Measurements from ENCODE around the gene PRDM4. TPM values are rescaled to one million over a fixed set of nuclear protein-coding genes. Genes with fewer than 3 reads are reported as not detected.
"Not testable (repeated sequence)": the region's sequence is repeated elsewhere in the genome, so short reads cannot be mapped to it uniquely, and the experiment has no call there.

Gene PRDM4
- total RNA-seq, 1 experiment from 2014 or later: 23.6 TPM

- DNase-seq (ENCODE audit: extremely low read depth, low read depth): no peak
These were observed 14.3 kb upstream of the PRDM4 start for GRCh38 chr12:107775093-107775721.

GRCh38 chr12:107774349-107775029, 13.6 kb upstream of the PRDM4 start, which contains the start of gene ASCL4:
TSS of gene ASCL4 (plus strand) at chr12:107774704. CDS start at chr12:107775219, 515 bp downstream.
- no peak for DNase-seq (ENCODE audit: extremely low read depth, low read depth)

GRCh38 chr12:107767466-107767865, 6.5 kb upstream of the PRDM4 start:
- DNase-seq (ENCODE audit: extremely low read depth, low read depth): no peak

GRCh38 chr12:107765316-107765715, 4.4 kb upstream of the PRDM4 start:
- no peak for DNase-seq (ENCODE audit: extremely low read depth, low read depth)

- DNase-seq (ENCODE audit: extremely low read depth, low read depth): no peak
These were observed 3.7 kb upstream of the PRDM4 start for GRCh38 chr12:107764626-107765025.

- no peak for DNase-seq (ENCODE audit: extremely low read depth, low read depth)
These were observed 1.9 kb upstream of the PRDM4 start for GRCh38 chr12:107762874-107763273.

GRCh38 chr12:107761502-107761904, 566 bp upstream of the PRDM4 start:
- DNase-seq (ENCODE audit: extremely low read depth, low read depth): no peak

GRCh38 chr12:107760207-107760808, 629 bp downstream of the PRDM4 start:
- no peak for DNase-seq (ENCODE audit: extremely low read depth, low read depth)

GRCh38 chr12:107759410-107759809, 1.5 kb downstream of the PRDM4 start:
- DNase-seq (ENCODE audit: extremely low read depth, low read depth): peak; percentile 27

GRCh38 chr12:107749083-107749482, 11.9 kb downstream of the PRDM4 start:
- DNase-seq (ENCODE audit: extremely low read depth, low read depth): no peak

- DNase-seq (ENCODE audit: extremely low read depth, low read depth): no peak
These were observed 12.5 kb downstream of the PRDM4 start for GRCh38 chr12:107748472-107748871.

GRCh38 chr12:107736914-107737313, 24.0 kb downstream of the PRDM4 start:
- no peak for DNase-seq (ENCODE audit: extremely low read depth, low read depth)

GRCh38 chr12:107735763-107736162, 25.2 kb downstream of the PRDM4 start:
- DNase-seq (ENCODE audit: extremely low read depth, low read depth): no peak

GRCh38 chr12:107734139-107734538, 26.8 kb downstream of the PRDM4 start:
- no peak for DNase-seq (ENCODE audit: extremely low read depth, low read depth)

- no peak for DNase-seq (ENCODE audit: extremely low read depth, low read depth)
These were observed 28.6 kb downstream of the PRDM4 start for GRCh38 chr12:107732365-107732764.

- no peak for DNase-seq (ENCODE audit: extremely low read depth, low read depth)
These were observed 29.6 kb downstream of the PRDM4 start for GRCh38 chr12:107731366-107731765.

- DNase-seq (ENCODE audit: extremely low read depth, low read depth): no peak
These were observed 30.2 kb downstream of the PRDM4 start for GRCh38 chr12:107730618-107731341.

GRCh38 chr12:107727742-107728141, 33.2 kb downstream of the PRDM4 start:
- not testable (repeated sequence) for DNase-seq (ENCODE audit: extremely low read depth, low read depth)

- not testable (repeated sequence) for DNase-seq (ENCODE audit: extremely low read depth, low read depth)
These were observed 33.6 kb downstream of the PRDM4 start for GRCh38 chr12:107727327-107727726.

GRCh38 chr12:107718606-107719005, 42.3 kb downstream of the PRDM4 start:
- no peak for DNase-seq (ENCODE audit: extremely low read depth, low read depth)

GRCh38 chr12:107715780-107716179, 45.2 kb downstream of the PRDM4 start:
- DNase-seq (ENCODE audit: extremely low read depth, low read depth): no peak

All from NCI-H460 (cell line).